HG03064 (cell line): ENCODE data around the gene TMEM132C.

Experiments
- ATAC-seq: cut with Tn5 transposase; IDR thresholded peaks from one replicate; pipeline ENCODE4 v1.9.1; 2021; ENCODE audit warnings: low read depth; ENCODE audit not compliant: unreplicated experiment

TMEM132C gene

GRCh38 chr12:128286970-128287369, 20.0 kb downstream of the TMEM132C start:
- no peak for ATAC-seq

- no peak for ATAC-seq
Observed at GRCh38 chr12:128288357-128288756, 21.4 kb downstream of the TMEM132C start.

GRCh38 chr12:128288896-128289295, 21.9 kb downstream of the TMEM132C start:
- ATAC-seq, result no peak

GRCh38 chr12:128290938-128291337, 24.0 kb downstream of the TMEM132C start:
- ATAC-seq, result no peak

- no peak for ATAC-seq
Observed at GRCh38 chr12:128298091-128298748, 31.2 kb downstream of the TMEM132C start.

GRCh38 chr12:128305336-128305892, 38.4 kb downstream of the TMEM132C start:
- ATAC-seq, result no peak

GRCh38 chr12:128307791-128308190, 40.8 kb downstream of the TMEM132C start:
- ATAC-seq, result no peak

GRCh38 chr12:128312661-128313060, 45.7 kb downstream of the TMEM132C start:
- ATAC-seq, result no peak

- no peak for ATAC-seq
Observed at GRCh38 chr12:128313931-128314330, 47.0 kb downstream of the TMEM132C start.

GRCh38 chr12:128314611-128315010, 47.6 kb downstream of the TMEM132C start:
- no peak for ATAC-seq

- ATAC-seq, result no peak
Observed at GRCh38 chr12:128316078-128316477, 49.1 kb downstream of the TMEM132C start.

- no peak for ATAC-seq
Observed at GRCh38 chr12:128316973-128317526, 50.1 kb downstream of the TMEM132C start.

- no peak for ATAC-seq
Observed at GRCh38 chr12:128318341-128318740, 51.4 kb downstream of the TMEM132C start.

GRCh38 chr12:128318946-128319345, 52.0 kb downstream of the TMEM132C start:
- ATAC-seq, result no peak

- no peak for ATAC-seq
Observed at GRCh38 chr12:128322341-128322740, 55.4 kb downstream of the TMEM132C start.

GRCh38 chr12:128323145-128323920, 56.4 kb downstream of the TMEM132C start:
- no peak for ATAC-seq

GRCh38 chr12:128325646-128326045, 58.7 kb downstream of the TMEM132C start:
- no peak for ATAC-seq

GRCh38 chr12:128326406-128326805, 59.4 kb downstream of the TMEM132C start:
- ATAC-seq, result no peak

- ATAC-seq, result no peak
Observed at GRCh38 chr12:128328961-128329360, 62.0 kb downstream of the TMEM132C start.

- ATAC-seq, result no peak
Observed at GRCh38 chr12:128336204-128337070, 69.5 kb downstream of the TMEM132C start.

- ATAC-seq, result no peak
Observed at GRCh38 chr12:128337071-128337345, 70.0 kb downstream of the TMEM132C start.
